ENCODE data around the gene FYN.

DNA sequence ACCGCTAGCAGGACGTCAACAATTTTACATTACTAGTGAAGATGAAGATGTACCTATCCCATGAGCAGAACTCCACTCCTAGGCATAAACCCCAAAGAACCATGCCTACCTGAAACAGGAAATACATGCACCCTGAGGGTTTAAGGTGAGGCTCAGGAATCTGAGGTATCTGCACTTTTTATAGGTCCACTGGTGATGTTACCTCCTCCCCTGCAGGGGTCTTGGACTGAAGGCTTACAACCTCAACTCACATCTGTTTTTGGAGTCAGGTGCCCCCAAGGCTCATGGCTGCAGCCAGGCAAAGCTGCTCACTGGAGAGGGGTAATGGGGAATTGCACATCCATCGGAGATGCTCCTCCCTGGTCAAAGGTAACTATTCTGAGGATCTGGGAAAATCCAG is 135.1 kb downstream of the FYN start:
- no peak for TF ChIP-seq ATF3 (IDR thresholded peaks at IDR 0.05; ENCODE audit: borderline replicate concordance, extremely low read depth, low read depth, low read length)
- TF ChIP-seq CTCF (IDR thresholded peaks at IDR 0.05 in 2 of 3, conservative IDR thresholded peaks at IDR 0.05 in 1 of 3; ENCODE audit: control insufficient read depth in 2 of 3, extremely low read depth in 1 of 3, insufficient read depth in 1 of 3, low read depth in 3 of 3, low read length in 3 of 3), result no peak
- no peak for TF ChIP-seq TBL1XR1 (IDR thresholded peaks at IDR 0.05; ENCODE audit: low read depth, low read length)
